ENCODE measurements around the gene WDR64. TPM values are rescaled to one million over a fixed set of nuclear protein-coding genes. Genes with fewer than 3 reads are reported as not detected.

WDR64 gene
- total and polyA plus RNA-seq, 2 experiments from 2014 or later, result not detected

- no peak for TF ChIP-seq ETS1 (IDR thresholded peaks at IDR 0.05)
- no peak for TF ChIP-seq EZH2phosphoT487 (IDR thresholded peaks at IDR 0.05; ENCODE audit: unreplicated experiment)
- TF ChIP-seq REST (IDR thresholded peaks at IDR 0.05; ENCODE audit: unreplicated experiment), result no peak
- TF ChIP-seq ZNF331 (CRISPR knock-in tag; IDR thresholded peaks at IDR 0.05; ENCODE audit: low read depth), result no peak
- no peak for TF ChIP-seq JUNB (IDR thresholded peaks at IDR 0.05; ENCODE audit: unreplicated experiment)
- no peak for TF ChIP-seq EZH2 (IDR thresholded peaks at IDR 0.05; ENCODE audit: low read depth, unreplicated experiment)
- no peak for TF ChIP-seq CREB1 (CRISPR knock-in tag; IDR thresholded peaks at IDR 0.05; ENCODE audit: low read depth)
- TF ChIP-seq CTCF (conservative IDR thresholded peaks at IDR 0.05; ENCODE audit: low read depth in 2 of 2), result no peak
- no peak for TF ChIP-seq POLR2AphosphoS5 (IDR thresholded peaks at IDR 0.05; ENCODE audit: low read depth)
- no peak for TF ChIP-seq ZNF114 (CRISPR knock-in tag; IDR thresholded peaks at IDR 0.05)
- TF ChIP-seq ZNF462 (CRISPR knock-in tag; IDR thresholded peaks at IDR 0.05), result no peak
- Histone ChIP-seq H3K4me1 (ENCODE audit: insufficient read depth) (no peaks in the 10 kb centered on the region), H4K20me1 (replicated peaks; ENCODE audit: insufficient read depth) (no peaks in the 10 kb centered on the region), H3K4me3 (no peak overlapping the region), H3F3A (replicated peaks; ENCODE audit: low read depth) (no peaks in the 10 kb centered on the region), H3K9me2 (ENCODE audit: insufficient read depth) (no peaks in the 10 kb centered on the region), H2AFZ (no peak overlapping the region), H3K27ac (ENCODE audit: low read depth) (no peak overlapping the region), H3K36me3 (ENCODE audit: insufficient read depth) (no peaks in the 10 kb centered on the region), H3K27me3 (ENCODE audit: insufficient read depth) (no peaks in the 10 kb centered on the region), H3K4me2 (no peak overlapping the region), H3K79me2 (replicated peaks; ENCODE audit: insufficient read depth) (no peaks in the 10 kb centered on the region)
- DNase-seq (ENCODE audit: low spot score) (no peak), ATAC-seq (no peak)
- H3K27ac Mint-ChIP-seq, result no peak overlapping the region
- no peaks in the 10 kb centered on the region for H3K4me1 Mint-ChIP-seq
- H3K36me3 Mint-ChIP-seq (ENCODE audit: low read depth), result no peaks in the 10 kb centered on the region
- no peaks in the 10 kb centered on the region for H3K9me3 Mint-ChIP-seq
- H3K27me3 Mint-ChIP-seq (ENCODE audit: insufficient read depth, low read depth, poor library complexity), result peaks cover 3% of the 10 kb centered on the region
- H3K4me3 Mint-ChIP-seq, result no peak overlapping the region
These were observed 167.3 kb downstream of the WDR64 start for GRCh38 chr1:241819340-241819866.
